ENCODE measurements around the gene DAB2IP. TPM values are rescaled to one million over a fixed set of nuclear protein-coding genes. Genes with fewer than 3 reads are reported as not detected.
A peak's percentile ranks its signal among the peaks of the same experiment; 100 is the strongest.

DAB2IP gene
- total and polyA plus RNA-seq, 4 donors = 2.3 to 13.1 (median 5.4) TPM

- TF ChIP-seq, protein P1, sequence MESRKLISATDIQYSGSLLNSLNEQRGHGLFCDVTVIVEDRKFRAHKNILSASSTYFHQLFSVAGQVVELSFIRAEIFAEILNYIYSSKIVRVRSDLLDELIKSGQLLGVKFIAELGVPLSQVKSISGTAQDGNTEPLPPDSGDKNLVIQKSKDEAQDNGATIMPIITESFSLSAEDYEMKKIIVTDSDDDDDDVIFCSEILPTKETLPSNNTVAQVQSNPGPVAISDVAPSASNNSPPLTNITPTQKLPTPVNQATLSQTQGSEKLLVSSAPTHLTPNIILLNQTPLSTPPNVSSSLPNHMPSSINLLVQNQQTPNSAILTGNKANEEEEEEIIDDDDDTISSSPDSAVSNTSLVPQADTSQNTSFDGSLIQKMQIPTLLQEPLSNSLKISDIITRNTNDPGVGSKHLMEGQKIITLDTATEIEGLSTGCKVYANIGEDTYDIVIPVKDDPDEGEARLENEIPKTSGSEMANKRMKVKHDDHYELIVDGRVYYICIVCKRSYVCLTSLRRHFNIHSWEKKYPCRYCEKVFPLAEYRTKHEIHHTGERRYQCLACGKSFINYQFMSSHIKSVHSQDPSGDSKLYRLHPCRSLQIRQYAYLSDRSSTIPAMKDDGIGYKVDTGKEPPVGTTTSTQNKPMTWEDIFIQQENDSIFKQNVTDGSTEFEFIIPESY (IDR thresholded peaks at IDR 0.05) = peak; percentile 78
Observed at GRCh38 chr9:121609822-121610637, 41.4 kb upstream of the DAB2IP start (continued).

DNA sequence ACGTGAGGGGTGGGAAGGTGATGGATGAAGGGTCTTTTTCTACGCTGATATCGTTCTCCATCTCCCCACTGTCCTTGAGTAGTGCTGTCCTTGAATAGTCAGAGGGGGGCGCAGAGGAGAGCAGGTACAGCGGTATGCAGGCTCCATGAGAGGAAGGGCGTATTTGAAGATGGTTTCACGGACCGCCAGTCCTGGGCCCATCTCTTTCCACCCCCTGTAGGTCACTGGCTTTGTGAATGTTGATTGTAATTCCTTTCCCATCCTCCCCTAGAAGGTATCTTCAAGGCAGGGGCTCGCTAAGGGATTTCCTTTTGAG is 40.8 kb upstream of the DAB2IP start:
- 92% methylated on average over 9 of the region's 9 CpGs for WGBS

DNA sequence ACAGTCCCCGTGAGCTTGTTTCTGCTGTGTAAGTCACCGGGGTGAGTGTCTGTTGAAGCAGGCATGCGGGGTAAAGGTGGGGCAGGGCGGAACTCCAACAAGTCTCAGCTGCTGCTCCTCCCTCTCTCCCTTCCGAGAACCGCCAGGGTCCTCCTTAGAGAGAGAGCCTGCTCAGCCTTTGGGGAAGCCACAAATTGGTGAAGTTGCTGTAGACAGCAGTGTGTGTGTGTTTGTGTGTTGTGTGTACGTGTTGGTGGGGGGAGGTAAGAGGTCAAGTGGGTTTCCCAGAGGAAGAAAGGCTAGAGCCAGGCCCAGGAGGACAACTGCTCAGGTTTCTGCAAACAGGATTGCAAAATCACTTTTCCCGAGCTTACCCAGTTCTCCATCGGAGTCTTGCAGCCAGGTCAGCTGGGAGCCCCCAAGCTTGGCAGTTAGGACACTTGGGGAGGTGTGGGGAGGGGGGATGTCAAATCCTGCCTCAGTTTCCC is 38.9 kb upstream of the DAB2IP start:
- Histone ChIP-seq H3K27me3 (ENCODE audit: control insufficient read depth in 4 of 4, insufficient read depth in 4 of 4, low read length in 3 of 4) (no peaks in the 10 kb centered on the region), H3K9ac (ENCODE audit: low read depth in 1 of 2, low read length in 2 of 2) (peak overlapping the region in 1 of 2 donors; percentile 52), H3K9me3 (ENCODE audit: control insufficient read depth in 4 of 4, low read length in 3 of 4) (no peaks in the 10 kb centered on the region), H3K36me3 (ENCODE audit: control insufficient read depth in 4 of 4, insufficient read depth in 3 of 4, low read depth in 1 of 4, low read length in 3 of 4) (no peaks in the 10 kb centered on the region), H3K4me3 (ENCODE audit: low read depth in 1 of 3, low read length in 3 of 3) (no peak overlapping the region), H3K27ac (ENCODE audit: low read depth in 1 of 2, low read length in 2 of 2) (peak overlapping the region in 1 of 2 donors; percentile 68), H3K4me1 (ENCODE audit: control insufficient read depth in 4 of 4, insufficient read depth in 4 of 4, low read length in 3 of 4) (peaks cover 8 to 29% (median 25%) of the 10 kb centered on the region in 4 donors)
- WGBS = 15% methylated on average over 9 of the region's 9 CpGs
- no peak for DNase-seq (ENCODE audit: low spot score)
- TF ChIP-seq, protein P2, sequence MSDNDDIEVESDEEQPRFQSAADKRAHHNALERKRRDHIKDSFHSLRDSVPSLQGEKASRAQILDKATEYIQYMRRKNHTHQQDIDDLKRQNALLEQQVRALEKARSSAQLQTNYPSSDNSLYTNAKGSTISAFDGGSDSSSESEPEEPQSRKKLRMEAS (IDR thresholded peaks at IDR 0.05) = no peak
- TF ChIP-seq HNF4G (IDR thresholded peaks at IDR 0.05) (no peak), RXRA (IDR thresholded peaks at IDR 0.05) (peak; percentile 45 to 64), CTCF (IDR thresholded peaks at IDR 0.05; ENCODE audit: low read depth, low read length, missing input control) (no peak), HNF4A (conservative IDR thresholded peaks at IDR 0.05) (peak in 1 of 2 donors; percentile 35), ATF3 (IDR thresholded peaks at IDR 0.05) (no peak), TAF1 (conservative IDR thresholded peaks at IDR 0.05) (no peak)
- TF ChIP-seq, protein P1 (IDR thresholded peaks at IDR 0.05) = no peak

More for the DNA sequence above, 40.8 kb upstream of the DAB2IP start:
- Histone ChIP-seq H3K4me1 (ENCODE audit: control insufficient read depth in 4 of 4, insufficient read depth in 4 of 4, low read length in 3 of 4) (peaks cover 8 to 29% (median 25%) of the 10 kb centered on the region in 4 donors), H3K9me3 (ENCODE audit: control insufficient read depth in 4 of 4, low read length in 3 of 4) (no peaks in the 10 kb centered on the region), H3K9ac (ENCODE audit: low read depth in 1 of 2, low read length in 2 of 2) (no peak overlapping the region), H3K27me3 (ENCODE audit: control insufficient read depth in 4 of 4, insufficient read depth in 4 of 4, low read length in 3 of 4) (no peaks in the 10 kb centered on the region), H3K36me3 (ENCODE audit: control insufficient read depth in 4 of 4, insufficient read depth in 3 of 4, low read depth in 1 of 4, low read length in 3 of 4) (no peaks in the 10 kb centered on the region), H3K27ac (ENCODE audit: low read depth in 1 of 2, low read length in 2 of 2) (peak overlapping the region; percentile 59 to 74), H3K4me3 (ENCODE audit: low read depth in 1 of 3, low read length in 3 of 3) (no peak overlapping the region)
- no peak for DNase-seq (ENCODE audit: low spot score)
- TF ChIP-seq RXRA (IDR thresholded peaks at IDR 0.05) (no peak), SP1 (IDR thresholded peaks at IDR 0.05) (no peak), HNF4G (IDR thresholded peaks at IDR 0.05) (no peak), RAD21 (IDR thresholded peaks at IDR 0.05) (no peak), EGR1 (IDR thresholded peaks at IDR 0.05; ENCODE audit: low read depth in 2 of 2) (no peak), NR2F2 (IDR thresholded peaks at IDR 0.05) (no peak)
- TF ChIP-seq, protein P1 (IDR thresholded peaks at IDR 0.05) = no peak
- TF ChIP-seq, protein P2 (IDR thresholded peaks at IDR 0.05) = no peak
- TF ChIP-seq, protein P3, sequence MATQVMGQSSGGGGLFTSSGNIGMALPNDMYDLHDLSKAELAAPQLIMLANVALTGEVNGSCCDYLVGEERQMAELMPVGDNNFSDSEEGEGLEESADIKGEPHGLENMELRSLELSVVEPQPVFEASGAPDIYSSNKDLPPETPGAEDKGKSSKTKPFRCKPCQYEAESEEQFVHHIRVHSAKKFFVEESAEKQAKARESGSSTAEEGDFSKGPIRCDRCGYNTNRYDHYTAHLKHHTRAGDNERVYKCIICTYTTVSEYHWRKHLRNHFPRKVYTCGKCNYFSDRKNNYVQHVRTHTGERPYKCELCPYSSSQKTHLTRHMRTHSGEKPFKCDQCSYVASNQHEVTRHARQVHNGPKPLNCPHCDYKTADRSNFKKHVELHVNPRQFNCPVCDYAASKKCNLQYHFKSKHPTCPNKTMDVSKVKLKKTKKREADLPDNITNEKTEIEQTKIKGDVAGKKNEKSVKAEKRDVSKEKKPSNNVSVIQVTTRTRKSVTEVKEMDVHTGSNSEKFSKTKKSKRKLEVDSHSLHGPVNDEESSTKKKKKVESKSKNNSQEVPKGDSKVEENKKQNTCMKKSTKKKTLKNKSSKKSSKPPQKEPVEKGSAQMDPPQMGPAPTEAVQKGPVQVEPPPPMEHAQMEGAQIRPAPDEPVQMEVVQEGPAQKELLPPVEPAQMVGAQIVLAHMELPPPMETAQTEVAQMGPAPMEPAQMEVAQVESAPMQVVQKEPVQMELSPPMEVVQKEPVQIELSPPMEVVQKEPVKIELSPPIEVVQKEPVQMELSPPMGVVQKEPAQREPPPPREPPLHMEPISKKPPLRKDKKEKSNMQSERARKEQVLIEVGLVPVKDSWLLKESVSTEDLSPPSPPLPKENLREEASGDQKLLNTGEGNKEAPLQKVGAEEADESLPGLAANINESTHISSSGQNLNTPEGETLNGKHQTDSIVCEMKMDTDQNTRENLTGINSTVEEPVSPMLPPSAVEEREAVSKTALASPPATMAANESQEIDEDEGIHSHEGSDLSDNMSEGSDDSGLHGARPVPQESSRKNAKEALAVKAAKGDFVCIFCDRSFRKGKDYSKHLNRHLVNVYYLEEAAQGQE (IDR thresholded peaks at IDR 0.05) = no peak

Measured in liver (tissue), 9 donors.